ENCODE measurements around the gene CPLANE1. TPM values are rescaled to one million over a fixed set of nuclear protein-coding genes. Genes with fewer than 3 reads are reported as not detected.
A peak's percentile ranks its signal among the peaks of the same experiment; 100 is the strongest.
"Not testable (repeated sequence)": the region's sequence is repeated elsewhere in the genome, so short reads cannot be mapped to it uniquely, and the experiment has no call there.

The CPLANE1 gene
- total RNA-seq, 4 donors from 2014 or later, result 14.0 to 65.2 (median 21.3) TPM

DNA sequence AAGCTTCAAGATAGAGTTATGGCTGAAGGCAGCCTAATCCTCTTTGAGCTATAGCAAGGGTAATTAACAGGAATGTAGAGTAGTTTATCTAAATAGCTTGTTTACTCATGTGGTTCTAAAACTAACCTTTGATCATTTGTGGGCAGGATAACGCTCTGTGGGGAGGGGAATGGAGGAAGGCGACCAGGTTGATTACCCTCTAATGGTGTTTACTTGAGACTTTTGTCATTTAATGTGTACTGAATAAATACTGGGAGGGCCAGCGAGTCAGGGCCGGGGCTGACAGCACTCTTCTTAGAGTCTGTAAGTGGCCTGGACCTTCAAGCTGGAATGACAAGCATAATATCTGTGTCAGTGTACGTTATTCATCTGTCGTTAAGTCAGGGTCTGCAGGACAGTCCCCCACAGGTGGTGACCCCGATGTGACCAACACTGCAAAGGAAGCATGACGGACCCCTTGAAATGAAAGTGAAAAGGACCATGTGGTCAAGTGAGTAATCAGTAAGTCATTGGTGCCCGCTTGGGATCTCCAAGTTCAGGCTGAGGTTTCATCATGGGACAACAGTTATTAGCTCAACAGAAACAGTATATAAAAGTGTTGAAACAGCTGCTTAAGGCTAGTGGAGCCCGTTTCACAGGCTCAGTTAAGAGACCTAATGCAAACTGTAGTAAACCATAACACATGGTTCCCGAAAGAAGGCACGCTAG is 162.6 kb downstream of the CPLANE1 start:
- no peak for TF ChIP-seq POLR2A (IDR thresholded peaks at IDR 0.05)
- TF ChIP-seq, protein P1, sequence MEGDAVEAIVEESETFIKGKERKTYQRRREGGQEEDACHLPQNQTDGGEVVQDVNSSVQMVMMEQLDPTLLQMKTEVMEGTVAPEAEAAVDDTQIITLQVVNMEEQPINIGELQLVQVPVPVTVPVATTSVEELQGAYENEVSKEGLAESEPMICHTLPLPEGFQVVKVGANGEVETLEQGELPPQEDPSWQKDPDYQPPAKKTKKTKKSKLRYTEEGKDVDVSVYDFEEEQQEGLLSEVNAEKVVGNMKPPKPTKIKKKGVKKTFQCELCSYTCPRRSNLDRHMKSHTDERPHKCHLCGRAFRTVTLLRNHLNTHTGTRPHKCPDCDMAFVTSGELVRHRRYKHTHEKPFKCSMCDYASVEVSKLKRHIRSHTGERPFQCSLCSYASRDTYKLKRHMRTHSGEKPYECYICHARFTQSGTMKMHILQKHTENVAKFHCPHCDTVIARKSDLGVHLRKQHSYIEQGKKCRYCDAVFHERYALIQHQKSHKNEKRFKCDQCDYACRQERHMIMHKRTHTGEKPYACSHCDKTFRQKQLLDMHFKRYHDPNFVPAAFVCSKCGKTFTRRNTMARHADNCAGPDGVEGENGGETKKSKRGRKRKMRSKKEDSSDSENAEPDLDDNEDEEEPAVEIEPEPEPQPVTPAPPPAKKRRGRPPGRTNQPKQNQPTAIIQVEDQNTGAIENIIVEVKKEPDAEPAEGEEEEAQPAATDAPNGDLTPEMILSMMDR (IDR thresholded peaks at IDR 0.05), result no peak
- H3K4me3 ChIP-seq, result no peak overlapping the region
- peaks cover 0 to 6% (median 0%) of the 10 kb centered on the region in 4 donors for H3K9me3 ChIP-seq
- no peaks in the 10 kb centered on the region for H3K36me3 ChIP-seq
- no peaks in the 10 kb centered on the region for H3K27me3 ChIP-seq
- peaks cover 0 to 19% (median 2%) of the 10 kb centered on the region in 4 donors for H3K4me1 ChIP-seq
- no peak overlapping the region for H3K27ac ChIP-seq
- DNase-seq, result peak in 1 of 3 donors; percentile 62

DNA sequence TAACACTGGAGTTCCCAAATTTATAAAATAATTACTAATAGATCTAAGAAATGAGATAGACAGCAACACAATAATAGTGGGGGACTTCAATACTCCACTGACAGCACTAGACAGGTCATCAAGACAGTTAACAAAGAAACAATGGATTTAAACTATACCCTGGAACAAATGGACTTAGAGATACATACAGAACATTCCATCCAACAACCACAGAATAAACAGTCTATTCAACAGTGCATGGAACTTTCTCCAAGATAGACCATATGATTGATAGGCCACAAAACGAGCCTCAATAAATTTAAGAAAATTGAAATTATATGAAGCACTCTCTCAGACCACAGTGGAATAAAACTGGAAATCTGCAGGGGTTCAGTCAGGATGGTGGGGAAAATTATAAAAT is 163.2 kb downstream of the CPLANE1 start:
- H3K9me3 ChIP-seq, H3K27me3 ChIP-seq, H3K4me3 ChIP-seq, H3K27ac ChIP-seq, DNase-seq, H3K36me3 ChIP-seq: not testable (repeated sequence)
- H3K4me1 ChIP-seq, result peaks cover 0 to 19% (median 2%) of the 10 kb centered on the region in 4 donors

DNA sequence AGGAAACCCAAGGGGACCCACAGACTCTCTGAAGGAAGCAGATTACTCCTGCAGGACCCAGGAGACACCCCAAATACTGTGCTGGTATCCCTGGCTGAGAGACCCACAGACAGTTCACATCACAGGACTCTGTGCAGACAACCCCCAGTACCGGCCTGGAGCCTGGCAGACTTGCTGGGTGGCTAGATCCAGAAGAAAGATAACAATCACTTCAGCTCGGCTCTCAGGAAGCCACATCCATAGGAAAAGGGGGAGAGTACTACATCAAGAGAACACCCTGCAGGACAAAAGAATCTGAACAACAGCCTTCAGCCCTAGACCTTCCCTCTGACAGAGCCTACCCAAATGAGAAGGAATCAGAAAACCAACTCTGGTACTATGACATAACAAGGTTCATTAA is 166.2 kb downstream of the CPLANE1 start:
- not testable (repeated sequence) for DNase-seq, H3K9me3 ChIP-seq, H3K27ac ChIP-seq, H3K27me3 ChIP-seq, H3K4me3 ChIP-seq, H3K4me1 ChIP-seq, H3K36me3 ChIP-seq

DNA sequence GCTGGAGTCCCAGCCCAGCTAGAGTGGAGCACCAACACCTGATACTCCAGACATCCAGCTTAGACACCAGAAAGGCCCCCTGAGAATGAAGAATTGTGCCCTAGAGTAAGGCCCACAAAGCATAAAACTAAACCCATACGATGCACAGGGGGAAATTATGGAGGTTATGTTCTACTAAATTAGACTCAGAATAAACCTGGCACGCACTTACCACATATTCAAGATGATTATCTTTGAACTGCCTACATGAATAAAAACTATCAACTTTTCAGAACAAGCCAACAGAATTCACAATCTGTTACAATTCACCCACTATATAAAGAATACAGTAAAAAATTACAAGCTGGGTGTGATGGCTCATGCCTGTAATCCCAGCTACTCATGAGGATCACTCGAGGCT is 168.5 kb downstream of the CPLANE1 start:
- TF ChIP-seq POLR2A (IDR thresholded peaks at IDR 0.05), result no peak
- TF ChIP-seq, protein P1 (IDR thresholded peaks at IDR 0.05), result no peak
- no peak for DNase-seq
- Histone ChIP-seq H3K27me3 (no peaks in the 10 kb centered on the region), H3K9me3 (no peaks in the 10 kb centered on the region), H3K27ac (no peak overlapping the region), H3K36me3 (peaks cover 0 to 7% (median 0%) of the 10 kb centered on the region in 3 donors), H3K4me3 (no peak overlapping the region), H3K4me1 (no peaks in the 10 kb centered on the region)

DNA sequence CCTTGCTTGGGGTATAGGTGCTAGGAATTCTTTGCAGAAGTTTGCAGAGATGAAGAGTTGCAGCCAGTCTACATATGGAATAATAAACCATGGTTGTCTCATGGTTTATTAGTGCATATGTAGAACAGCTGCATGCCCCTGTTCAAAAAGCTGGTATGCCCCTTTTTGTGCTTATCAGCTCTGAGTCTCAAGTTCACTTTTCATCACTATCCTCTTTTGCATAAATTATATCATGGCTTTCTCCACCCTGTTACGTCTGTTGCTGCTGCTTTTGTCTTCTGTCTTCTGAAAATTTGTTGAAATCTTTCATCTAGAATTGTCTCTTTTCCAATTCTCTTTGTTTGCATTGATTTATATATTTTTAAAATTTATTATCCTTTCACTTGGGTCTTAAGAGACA is 172.0 kb downstream of the CPLANE1 start:
- no peaks in the 10 kb centered on the region for H3K9me3 ChIP-seq
- no peak overlapping the region for H3K27ac ChIP-seq
- H3K36me3 ChIP-seq, result peaks cover 0 to 7% (median 0%) of the 10 kb centered on the region in 3 donors
- H3K27me3 ChIP-seq, result no peaks in the 10 kb centered on the region
- no peak overlapping the region for H3K4me3 ChIP-seq
- H3K4me1 ChIP-seq, result no peaks in the 10 kb centered on the region
- DNase-seq, result no peak
- TF ChIP-seq POLR2A (IDR thresholded peaks at IDR 0.05), result no peak
- TF ChIP-seq, protein P1 (IDR thresholded peaks at IDR 0.05), result no peak

DNA sequence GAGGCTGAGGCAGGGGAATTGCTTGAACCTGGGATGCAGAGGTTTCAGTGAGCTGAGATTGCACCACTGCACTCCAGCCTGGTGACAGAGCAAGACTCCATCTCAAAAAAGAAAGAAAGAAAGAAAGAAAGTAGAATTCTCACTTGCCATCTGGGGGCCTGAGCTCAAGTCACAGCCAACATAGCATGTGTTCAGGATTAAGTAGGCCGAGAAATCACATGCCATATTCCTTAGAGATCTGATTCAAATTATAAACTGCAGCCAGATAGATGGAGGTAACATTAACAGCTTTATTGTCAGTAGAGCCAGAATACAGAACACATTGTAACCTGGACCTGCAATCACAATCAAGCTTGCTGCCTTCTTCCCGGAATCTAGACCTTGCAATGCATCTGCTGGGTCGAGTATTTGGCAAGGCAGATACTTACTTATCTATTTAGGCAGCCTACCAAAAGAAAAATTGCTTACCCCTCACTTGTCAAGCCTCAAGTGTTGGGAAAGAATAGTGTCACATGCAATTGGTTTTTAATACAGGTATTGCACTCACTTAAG is 173.7 kb downstream of the CPLANE1 start:
- TF ChIP-seq POLR2A (IDR thresholded peaks at IDR 0.05), result no peak
- TF ChIP-seq, protein P1 (IDR thresholded peaks at IDR 0.05), result no peak
- Histone ChIP-seq H3K27ac (no peak overlapping the region), H3K4me1 (no peaks in the 10 kb centered on the region), H3K4me3 (no peak overlapping the region), H3K27me3 (no peaks in the 10 kb centered on the region), H3K36me3 (peaks cover 0 to 7% (median 0%) of the 10 kb centered on the region in 3 donors), H3K9me3 (no peaks in the 10 kb centered on the region)
- DNase-seq, result no peak
